CD4-positive, alpha-beta T cell treated with Interleukin-15 for 4 hours (primary cell): ENCODE results near the gene KCNJ16.

Experiments
- DNase-seq: peaks from one replicate; pipeline ENCODE4 v3.0.0-alpha.2; 2020; ENCODE audit warnings: low spot score

KCNJ16 gene

DNA sequence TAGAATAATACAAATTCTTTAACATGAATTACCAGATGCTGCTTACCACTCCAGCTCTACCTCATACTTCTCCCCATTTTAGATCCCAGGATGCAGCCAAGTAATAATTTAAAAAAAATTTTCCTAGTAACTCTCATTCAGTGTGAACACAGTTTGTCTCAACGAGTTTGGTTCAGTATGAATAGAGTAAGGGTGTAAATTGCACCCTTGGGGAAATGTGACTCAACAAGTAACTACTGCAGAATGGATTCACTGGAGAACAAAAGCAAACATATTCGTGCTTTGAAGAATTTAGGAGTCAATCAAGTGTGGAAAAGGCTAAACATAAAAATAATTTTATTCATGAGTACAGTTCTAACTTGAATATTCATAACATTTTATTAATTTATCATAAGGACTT lies 23.0 kb downstream of the KCNJ16 start:
- DNase-seq = no peak

DNA sequence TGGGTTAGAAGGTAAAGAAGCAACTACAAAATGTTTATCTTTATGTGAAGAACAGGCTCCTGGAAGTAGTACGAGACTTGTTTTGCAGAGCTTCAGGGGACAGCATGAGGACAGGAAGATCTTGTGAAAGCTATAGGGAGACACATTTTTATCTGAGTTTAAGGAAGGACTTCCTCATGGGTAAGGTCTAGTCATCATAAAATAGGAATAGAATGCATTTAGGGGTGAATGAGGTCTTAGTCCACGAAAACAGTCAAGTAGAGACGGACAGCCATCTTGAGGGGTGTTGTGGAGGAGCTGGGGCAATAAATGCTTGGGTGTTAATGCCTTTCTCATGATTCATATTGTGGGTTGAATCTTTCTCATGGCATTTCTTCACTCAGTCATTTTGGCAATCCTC lies 24.3 kb downstream of the KCNJ16 start:
- no peak for DNase-seq

DNA sequence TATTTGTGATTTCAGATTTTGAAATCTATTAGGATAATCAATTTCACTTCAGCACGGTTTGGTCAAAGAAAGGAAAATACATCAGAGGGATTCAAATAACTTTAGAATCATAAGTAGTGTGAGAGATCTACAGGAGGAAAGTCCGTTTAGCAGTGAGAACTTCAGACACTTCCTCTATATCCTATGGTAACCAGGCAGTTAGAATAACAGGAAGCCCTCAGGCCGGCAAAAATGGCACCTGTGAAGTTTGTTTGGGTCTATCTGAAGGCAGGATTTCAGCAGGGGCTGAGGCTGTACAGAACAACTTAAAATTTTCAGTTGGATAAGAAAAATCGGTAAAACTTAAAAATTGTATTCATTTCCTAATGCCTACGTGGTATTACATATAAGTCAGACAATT lies 24.9 kb downstream of the KCNJ16 start:
- no peak for DNase-seq

DNA sequence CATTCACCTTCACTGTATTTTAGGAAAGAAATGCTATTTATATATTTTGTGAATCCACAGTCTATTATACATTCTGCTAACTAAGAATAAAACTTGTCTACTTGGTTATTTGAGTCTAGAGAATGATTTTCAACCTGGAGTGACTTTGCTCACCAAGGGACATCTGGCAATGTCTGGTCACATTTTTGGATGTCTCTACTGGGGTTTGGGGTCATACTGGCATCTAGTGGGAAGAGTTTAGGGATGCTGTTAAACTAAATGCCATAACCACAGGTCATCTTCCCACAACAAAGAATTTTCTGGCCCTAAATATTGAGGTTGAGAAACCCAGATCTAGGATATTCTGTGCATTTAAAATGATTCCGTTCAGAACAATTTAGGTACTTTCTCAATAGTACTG lies 26.0 kb downstream of the KCNJ16 start:
- no peak for DNase-seq

DNA sequence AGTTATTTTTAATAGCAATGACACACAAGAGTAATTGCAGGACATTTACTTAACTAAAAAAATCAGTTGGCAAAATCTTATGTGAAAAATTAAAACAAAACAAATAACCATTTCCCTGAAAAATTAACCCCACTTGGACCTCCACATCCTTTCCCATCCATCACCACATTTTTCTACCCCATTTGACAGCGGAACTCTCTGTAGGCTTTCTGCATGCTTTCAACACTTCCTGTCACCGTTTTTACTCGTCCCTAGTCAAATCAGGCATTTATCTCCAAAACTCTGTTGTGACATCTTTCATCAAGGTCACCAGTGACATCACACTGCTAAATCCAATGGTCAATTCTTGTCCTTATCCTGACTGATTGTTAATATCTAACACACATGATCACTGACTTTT lies 27.5 kb downstream of the KCNJ16 start:
- DNase-seq = no peak

DNA sequence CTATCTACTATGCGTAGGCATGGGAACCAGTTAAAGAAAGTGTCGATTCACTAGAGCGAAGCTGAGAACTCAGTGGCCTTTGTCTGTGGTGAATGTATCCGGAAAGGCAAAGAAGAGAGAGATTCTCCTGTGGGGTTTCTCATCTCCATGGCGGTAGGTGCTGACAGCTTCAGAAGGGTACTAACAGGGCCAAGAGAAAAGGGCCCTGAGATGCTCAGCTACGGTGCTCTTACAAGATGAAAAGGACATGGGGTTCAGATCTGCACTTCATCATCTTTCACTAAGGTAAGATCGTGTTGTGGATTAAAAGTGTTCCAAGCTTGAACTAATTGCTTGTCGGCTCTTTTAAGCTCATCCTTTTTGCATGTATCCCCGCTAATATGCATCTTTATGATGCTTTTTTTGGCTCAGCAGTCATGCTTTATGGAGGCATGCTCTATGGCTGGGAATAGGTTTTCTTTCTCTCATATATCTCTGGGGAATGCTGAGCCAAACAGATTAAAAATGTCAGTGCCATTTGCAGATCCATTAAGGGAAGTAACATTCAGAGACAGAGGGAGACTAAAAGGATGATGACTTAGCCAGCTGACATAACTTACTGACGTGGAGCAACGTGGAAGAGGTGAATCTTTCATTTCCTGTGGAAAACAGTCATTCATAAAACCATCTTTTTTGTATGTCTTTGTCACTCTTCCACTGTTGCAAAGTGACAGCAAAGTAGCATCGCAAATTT lies 29.9 kb downstream of the KCNJ16 start:
- DNase-seq = no peak

DNA sequence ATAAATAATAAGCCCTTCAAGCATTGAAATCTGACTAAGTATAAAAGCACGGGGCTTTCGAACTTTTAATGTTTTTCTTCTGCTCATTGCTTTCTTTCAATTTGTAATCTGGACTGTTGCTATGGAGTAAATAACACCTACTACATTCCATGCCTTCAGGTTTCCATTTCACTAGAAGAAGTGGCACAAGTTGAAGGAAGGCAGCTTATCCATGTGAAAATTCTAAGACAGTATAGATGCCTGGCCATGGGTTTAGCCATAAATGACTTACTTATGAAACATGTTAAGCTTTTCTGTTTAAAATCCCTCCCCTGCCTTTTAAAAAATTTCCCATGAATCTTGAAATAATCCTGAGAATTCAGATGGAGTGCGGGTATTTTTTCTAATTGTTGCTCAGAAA lies 30.6 kb downstream of the KCNJ16 start:
- no peak for DNase-seq

DNA sequence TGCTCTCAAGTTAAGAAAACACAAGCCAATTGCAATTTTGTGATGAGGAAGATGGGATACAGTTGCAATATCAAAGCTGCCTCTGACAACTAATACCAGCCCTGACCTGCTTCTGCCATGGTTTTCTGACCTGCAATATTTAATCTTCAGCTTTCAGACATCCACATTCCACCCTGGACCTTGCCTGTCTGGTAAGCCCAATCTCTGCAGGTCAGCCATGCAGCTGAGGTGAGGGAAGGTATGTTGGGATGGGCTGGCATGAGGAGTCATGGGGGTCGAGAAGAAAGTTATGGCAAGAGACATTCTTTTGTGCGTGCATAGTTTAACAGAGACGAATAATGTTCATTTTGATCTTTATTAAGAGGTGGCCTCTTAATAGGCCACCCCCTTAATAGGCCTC lies 31.5 kb downstream of the KCNJ16 start:
- no peak for DNase-seq

DNA sequence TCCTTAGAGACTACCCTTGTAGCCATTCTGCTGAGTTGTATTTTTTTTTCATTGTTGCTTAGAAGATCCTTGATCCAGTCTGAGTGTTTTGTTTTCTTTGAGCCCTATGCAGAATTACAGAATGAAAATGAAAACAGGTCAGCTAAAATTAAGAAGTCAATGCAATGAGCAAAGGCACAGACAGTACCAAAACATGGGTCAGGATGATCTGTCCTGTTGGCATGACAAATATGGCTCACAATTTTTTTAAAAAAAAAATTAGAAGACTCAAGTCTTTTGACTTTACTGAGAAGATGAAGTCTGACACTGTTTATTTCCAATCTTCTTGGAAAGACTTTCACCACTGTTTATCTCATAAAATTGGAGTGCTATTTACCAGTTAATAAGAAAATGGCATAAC lies 32.4 kb downstream of the KCNJ16 start:
- no peak for DNase-seq

DNA sequence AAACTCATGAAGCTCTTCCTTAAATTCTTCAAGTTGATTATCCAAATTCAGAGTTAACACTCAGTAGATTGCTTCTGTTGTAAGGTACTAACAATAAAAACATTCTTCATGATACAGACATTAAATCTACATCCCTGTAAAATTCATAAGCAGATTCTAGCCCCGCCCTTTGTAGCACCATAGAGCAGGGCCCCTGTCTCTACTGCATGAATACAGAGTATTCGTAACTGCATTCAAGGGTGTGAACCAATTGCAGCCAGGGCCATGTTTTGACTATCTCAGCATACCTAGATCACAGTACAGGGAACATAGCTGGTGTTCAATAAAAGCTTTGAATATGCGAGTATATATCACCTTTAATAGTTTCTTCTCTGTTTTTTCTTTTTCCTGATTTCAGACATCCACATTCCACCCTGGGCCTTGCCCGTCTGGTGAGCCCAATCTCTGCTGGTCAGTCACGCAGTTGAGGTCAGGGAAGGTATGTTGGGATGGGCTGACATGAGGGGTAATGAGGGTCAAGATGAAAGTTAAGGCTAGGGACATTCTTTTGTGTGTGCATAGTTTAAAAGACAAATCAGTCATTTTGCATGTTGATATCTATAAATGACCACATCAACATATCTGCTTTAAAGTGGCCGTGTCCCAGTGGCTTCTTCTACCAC lies 33.0 kb downstream of the KCNJ16 start:
- DNase-seq = no peak

DNA sequence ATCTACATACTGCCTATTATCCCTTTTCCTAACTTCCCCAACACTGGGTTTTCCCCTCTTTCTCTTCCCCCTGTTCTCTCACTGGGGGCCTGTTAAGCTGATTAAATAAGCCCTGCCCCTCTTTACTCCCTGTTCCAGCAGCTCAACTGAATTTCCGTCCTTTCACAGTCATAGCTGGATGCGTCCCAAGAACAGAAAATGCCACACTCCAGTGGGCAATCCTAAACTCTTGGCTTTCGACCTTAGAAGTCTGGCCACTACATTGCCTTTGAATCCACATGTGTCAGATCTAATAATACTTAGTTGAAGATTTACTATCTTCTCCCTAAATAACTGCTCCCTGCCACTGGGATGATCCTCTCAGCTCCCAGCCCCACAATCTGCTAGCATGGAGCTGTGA lies 34.5 kb downstream of the KCNJ16 start:
- DNase-seq = no peak

DNA sequence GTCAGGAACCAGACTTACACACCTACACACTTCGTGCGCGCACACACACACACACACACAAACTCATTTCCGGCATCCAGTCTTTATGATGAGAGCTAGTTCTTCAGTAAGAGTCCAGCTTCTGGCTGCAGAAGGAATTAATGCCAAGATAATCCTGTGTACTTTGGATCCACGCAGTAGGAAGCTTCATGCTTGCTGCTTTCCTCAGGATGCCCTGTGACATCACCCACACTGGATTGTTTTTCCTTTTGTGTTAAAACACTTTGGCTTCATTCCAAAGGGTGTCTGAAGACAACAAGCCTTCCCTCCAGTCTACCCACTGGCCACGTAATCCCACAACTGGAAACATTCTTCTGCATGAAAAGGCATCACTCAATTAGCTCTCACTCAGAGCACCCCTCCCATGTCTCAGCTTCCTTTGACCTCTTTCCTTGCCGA lies 35.4 kb downstream of the KCNJ16 start:
- DNase-seq = no peak

DNA sequence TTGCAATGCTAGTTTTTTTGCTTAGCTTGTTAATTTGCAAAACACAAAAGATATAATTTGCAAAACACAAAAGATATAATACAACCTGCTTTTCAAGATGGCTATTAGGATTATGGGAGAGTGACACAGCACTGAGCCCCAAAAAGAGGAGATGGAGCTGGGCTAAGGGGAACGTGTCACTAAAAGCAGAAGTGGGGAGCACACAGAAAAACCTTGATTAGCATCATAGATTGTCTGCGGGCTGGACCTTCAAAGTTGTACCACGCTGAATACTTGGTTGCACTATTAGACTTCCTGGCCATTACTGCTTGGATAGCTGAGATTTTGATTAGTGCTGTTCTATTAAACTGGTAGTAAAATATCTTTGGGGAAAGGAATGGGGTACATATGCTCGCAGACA lies 36.2 kb downstream of the KCNJ16 start:
- no peak for DNase-seq

DNA sequence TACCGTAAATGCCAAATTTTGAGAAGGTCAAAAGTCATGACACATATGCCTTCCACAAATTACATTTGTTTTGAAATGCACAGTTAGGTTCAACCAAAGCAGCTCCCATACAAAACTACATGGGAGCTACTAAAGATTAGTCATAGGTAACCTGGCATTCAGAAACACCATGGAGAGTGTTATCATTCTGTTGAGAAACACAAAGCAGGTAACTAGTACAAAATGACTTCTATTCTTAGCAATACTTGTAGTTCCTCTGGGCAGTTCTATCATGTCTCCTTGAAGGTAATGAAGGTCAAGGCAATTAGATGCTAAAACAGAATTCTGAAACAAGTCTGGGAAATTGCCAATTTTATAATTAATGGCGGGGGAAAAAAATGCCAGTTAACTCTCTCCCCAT lies 39.4 kb downstream of the KCNJ16 start:
- no peak for DNase-seq

DNA sequence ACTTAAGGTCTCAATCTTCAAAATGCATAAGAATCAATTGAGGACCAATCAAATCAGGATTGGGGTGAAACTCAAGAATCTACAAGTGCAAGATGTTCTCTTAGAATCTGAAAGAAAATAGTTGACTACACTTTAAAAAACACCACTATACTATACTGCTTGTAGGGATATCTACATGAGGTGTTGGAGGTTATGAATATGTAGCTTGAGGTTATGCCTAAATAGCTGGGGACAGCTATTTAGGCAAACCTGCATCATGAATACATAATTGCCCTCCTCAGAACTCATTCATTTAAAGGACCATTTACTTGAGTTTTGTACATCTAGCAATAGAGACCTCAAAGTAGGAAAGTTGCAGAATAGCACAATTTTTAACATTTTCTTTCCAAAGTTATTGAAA lies 40.1 kb downstream of the KCNJ16 start:
- DNase-seq = no peak

DNA sequence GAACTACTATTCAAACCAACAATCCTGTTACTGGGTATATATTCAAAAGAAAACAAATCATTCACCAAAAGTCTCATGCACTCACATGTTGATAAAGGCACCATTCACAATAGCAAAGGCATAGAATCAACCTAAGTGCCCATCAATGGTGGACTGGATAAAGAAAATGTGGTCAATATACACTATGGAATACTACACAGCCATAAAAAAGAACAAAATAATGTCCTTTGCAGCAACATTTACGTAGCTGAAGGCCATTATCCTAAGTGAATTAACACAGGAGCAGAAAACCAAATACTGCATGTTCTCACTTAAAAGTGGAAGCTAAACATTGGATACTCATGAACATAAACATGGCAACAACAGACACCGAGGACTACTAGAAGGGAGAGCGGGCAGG lies 41.9 kb downstream of the KCNJ16 start:
- DNase-seq = no peak

DNA sequence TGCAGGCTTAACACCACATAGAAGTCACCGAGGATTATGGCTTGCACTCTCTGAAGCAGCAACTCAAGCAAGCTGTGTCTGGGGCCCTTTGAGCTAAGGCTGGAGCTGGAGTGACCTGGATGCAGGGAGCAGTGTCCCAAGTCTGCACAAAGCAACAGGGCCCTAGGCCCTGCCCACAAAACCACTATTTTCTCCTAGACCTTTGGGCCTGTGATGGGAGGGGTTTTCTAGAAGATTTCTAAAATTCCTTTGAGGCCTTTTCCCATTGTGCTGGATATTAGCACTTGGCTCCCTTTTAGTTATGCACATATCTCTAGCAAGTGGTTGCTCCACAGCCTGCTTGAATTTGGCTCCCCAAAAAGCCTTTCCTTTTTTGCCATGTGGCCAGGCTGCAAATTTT lies 44.5 kb downstream of the KCNJ16 start:
- no peak for DNase-seq

DNA sequence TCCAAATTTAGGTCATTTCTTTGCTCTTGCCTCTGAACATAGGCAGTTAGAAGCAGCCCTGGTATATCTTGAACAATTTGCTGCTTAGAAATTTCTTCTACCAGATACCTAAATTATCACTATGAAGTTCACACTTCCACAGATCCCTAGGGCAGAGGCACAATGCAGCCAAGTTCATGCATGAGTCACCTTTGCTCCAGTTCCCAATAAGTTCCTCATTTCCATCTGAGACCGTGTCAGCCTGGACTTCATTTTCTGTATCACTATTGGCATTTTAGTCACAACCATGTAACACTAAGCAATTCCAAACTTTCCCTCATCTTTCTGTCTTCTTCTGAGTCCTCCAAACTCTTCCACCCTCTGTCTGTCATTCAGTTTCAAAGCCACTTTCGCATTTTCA lies 45.0 kb downstream of the KCNJ16 start:
- DNase-seq = no peak

DNA sequence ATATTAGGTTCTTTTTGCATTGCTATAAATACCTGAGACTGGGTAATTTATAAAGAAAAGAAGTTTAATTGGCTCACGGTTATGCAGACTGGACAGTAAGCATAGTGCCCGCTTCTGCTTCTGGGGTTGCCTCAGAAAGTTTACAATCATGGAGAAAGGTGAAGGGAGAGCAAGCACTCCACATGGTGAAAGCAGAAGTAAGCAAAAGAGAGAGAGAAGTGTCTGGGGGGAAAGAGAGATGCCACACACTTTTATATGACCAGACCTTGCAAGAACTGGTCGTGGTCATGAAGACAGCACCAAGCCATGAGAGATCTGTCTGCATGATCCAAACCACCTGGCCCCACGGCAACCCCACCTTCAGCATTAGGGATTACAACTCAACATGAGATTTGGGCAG lies 45.4 kb downstream of the KCNJ16 start:
- no peak for DNase-seq

DNA sequence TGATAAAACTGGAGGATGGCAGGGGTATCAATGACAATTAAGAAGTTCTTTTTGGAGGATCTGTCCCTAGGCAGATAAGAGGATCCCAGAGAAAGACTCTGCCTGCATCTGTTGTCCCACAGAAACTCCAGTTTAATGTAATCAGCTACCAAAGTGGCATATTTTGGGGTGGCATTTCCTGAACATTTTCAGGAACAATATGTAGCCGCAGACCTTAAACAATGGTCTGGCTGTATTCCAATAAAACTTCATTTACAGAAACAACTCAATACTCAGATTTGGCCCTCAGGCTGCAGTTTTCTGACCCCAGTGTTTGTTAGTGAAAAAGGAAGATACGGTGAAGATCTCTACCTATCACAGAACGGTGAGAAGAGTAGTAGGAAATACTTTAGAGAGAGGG lies 46.1 kb downstream of the KCNJ16 start:
- no peak for DNase-seq

DNA sequence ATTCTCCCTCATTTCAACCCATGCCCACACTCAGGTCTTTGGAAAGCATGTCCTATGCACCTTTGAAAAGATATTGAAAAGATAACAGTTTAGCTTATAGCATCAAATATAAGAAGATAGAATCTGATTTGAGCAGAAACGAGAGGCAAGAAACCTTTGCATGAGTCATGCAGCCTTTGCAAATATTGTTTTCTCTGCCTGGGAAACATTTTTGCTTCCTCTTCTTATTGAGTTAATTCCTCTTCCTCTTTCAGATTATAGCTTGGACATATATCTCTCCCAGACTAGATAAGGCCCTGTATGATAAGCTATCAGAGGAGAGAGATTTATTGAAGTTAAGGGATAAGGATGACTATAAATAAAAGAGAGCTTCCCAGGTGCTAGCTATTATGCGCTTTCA lies 48.2 kb downstream of the KCNJ16 start:
- DNase-seq = no peak

DNA sequence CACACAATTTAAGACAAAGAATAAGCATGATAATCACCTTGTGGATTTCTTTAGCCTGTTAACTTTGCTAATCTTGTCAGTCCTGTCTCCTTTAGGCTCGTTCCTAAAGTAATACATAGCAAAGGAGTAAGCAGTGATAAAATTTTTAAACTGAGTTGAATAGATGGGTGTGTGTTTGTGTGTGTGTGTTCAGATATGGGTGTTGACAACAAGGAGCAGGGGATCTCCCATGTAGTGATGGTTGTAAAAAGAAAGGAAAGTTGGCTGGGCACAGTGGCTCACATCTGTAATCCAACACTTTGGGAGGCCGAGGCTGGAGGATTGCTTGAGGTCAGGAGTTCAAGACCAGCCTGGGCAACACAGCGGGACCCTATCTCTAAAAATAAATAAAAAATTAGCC lies 49.7 kb downstream of the KCNJ16 start:
- DNase-seq = no peak

DNA sequence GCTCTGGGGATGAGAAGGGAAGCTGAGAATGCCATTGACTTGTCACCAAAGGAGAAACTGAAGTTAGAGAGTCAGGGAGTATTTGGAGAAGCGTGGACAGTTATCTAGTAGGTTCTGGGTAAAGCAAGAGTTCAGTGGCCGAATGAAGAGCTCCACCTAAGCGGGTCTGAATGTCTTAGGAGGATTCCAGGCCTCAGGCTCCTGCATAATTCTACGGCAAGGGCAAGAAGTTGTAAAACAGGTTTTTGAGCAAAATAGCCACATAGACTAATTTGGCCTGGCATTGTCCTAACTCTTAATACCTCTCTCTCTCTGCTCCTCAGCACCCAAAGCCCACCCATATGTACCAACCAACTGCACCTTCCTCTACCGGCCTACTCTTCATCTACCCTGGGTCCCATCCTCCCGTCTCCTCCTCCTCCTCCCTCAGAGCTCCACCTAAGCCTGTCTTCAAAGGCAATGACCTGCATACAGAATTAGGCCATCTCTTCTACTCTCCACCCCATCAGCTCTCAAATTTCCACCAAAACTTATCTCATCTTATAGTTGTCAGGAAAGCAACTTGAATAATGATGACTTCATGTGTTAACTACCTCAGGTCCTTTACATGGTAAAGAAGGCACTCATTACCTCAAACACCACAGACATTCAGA lies 52.3 kb downstream of the KCNJ16 start:
- no peak for DNase-seq
